NOMO-1 (cell line): ENCODE results near the gene COG5.

ENCODE experiments used
- DNase-seq, 2 experiments: peaks; one replicate each; lab custom pipeline; 2025; ENCODE audit not compliant: unreplicated experiment in 2 of 2; lab: John Stamatoyannopoulos, UW

The COG5 gene

DNA sequence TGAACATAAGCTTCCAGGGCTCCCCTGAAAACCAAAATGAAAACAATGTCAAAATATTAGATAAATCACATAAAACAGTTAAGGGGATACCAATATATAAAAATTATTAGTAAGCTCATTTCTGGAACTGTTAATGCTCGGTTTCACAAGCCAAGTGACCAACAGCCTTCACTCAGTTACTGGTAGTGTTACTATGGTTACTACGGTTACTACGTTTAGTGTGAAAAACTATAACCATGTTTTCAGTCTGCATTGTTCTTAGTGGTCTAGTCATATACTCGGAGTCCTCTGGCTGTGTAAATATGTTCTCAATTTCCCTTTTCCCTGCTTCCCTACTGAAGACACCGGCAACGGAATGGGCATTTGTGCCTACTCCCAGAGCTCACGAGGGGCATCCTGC, 360.1 kb downstream of the COG5 start:
- no peak for DNase-seq

DNA sequence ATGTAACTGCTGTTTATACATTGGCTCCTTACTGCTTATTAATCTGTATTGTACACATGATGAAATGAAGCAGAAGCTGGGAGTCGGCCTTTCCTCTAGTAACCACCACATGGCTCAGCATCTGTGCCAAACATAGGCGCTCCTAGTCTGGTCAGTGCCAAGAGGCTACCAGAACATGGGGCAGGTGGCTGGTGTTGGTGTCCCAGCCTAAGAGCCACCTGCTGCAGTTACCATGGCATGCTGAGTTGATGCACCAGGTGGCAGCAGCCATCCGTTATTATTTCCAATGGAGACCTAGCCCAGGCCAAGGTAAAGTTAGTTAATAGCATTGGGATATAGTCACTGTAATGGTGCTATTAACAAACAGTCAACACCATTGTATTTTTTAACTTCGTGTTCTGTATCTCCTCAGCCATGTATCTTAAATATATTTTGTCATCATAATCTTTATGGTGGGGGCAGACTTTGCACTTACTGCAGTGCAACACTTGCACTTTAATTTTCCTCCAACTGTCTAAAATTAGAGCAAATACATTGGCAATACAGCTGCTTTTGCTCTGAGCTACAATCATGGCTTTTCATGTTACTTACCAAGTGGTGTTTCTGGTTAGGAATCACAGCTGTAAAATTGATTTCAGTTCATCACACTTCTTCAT, 361.8 kb downstream of the COG5 start:
- no peak for DNase-seq

DNA sequence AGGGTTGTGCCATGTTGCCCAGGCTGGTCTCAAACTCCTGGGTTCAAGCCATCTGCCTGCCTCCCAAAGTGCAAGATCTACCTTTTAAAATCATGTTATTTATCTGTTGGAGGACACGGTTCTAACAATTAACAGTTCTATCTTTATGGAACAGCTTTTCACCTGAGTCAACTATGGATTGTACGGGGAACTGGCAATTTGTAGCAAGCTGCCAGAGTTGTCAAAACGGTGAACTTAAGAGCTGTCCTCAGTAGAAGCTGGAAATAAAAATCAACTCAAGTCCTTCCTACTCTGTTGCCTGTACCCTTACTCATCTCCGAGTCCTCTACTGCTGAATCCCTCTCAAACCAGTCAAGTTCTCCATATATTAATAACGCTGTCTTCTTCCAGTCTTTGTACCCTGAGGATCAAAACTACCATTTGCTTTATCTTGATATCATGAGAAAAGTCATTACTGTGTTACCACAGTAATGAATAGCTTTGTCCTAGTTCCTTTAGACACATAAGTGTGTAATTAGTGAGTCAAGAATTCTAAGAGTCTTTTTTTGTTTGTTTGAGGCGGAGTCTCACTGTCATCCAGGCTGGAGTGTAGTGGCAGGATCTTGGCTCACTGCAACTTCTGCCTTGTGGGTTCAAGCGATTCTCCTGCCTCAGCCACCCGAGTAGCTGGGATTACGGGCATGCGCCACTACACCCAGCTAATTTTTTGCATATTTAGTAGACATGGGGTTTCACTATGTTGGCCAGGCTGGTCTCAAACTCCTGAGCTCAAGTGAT, 366.7 kb downstream of the COG5 start:
- no peak for DNase-seq

DNA sequence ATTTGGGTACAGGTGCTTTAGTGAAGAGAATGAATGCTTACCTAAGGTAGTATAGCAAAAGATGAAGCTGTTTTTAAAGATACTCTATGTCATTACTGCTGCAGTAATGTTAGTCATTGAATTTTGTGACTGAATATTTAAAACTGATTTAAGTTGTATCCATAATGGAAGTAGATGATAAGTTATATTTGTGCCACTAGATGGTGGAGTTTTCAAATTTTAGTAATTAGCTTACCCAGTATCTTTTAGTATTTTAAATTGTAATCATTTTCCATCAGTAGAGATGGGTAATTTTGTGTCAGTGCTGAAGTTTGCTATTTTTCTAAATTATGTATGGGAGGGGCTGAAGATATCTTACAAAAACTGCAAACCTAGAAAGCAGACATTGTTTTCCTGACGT, 369.7 kb downstream of the COG5 start:
- no peak for DNase-seq

DNA sequence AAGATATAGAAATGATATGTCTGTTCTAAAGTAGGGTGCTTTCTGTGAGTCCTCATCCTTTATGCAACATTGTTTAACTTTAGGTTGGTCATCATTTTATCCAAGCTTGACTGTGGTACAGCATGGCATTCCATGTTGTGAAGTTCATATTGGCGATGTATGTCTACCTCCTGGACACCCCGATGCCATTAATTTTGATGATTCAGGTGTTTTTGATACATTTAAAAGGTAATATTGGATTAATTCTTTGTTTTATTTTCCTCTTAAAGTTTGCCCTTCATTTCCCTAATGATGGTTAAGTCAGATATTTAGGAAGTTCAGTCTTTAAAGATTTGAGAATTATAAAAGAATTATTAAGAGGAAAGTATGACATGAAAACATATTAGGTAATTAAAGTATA, 373.6 kb downstream of the COG5 start:
- DNase-seq = no peak

DNA sequence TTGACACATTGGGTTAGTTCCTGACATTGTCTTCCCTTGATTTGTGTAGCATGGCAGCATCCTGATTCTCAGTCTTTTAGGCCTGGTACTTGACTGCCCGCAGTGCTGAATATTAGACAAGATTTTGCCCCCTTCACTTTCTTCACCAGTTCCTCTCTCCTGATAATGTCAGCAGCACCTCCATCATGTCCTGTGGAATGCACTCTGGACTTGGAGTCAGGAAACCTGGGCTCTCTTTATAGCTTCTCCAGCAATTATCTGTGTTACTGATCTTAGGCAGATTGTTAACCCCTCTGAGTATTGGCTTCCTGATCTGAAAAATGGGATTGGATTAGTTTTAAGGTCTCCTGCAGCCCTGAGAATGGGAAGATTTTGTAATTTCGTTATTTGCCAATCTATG, 375.9 kb downstream of the COG5 start:
- DNase-seq = no peak

DNA sequence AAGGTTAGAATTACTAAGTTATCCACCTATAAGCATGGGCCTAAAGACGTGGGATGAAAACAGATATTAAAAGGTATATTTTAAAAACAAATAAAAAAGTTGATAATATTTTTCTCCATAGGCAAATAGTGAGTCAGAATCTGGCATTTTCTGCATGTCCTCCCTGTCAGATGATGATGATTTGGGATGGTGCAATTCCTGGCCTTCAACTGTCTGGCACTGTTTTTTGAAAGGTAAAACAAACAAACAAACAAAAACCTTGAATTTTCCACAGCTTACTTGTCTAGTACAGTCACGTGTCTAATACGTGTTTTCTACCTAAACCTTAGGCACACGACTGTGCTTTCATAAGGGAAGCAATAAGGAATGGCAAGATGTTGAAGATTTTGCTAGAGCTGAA, 377.5 kb downstream of the COG5 start:
- no peak for DNase-seq

DNA sequence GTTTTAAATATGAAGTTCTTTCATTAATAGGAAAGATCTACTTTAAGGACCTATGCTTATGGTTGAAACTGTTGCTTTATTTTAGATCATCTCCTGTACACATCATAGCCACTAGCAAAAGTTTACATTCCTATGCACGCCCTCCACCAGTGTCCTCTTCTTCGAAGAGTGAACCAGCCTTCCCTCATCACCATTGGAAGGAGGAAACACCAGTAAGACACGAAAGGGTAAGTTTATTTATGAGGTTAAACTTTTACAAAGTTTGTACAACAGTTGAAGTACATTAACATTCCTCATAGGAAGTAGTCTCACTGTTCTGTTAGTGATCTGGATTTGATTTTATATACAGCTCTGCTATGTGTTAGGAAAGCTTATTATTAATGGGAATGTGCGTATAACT, 378.0 kb downstream of the COG5 start:
- DNase-seq = no peak

DNA sequence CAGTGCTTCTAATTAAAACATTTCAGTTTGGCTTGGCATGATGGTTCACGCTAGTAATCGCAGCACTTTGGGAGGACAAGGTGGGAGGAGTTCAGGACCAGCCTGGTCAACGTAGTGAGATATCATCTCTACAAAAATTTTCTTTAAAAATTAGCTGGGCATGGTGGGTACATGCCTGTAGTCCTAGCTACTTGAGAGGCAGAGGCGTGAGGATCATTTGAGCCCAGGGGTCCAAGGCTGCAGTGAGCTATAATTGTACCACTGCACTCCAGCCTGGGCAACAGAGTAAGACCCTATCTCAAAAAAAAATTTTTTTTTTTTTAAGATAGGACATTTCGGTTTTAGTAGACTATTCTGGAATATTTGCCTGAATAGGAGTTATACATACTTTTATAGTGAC, 382.5 kb downstream of the COG5 start:
- no peak for DNase-seq

DNA sequence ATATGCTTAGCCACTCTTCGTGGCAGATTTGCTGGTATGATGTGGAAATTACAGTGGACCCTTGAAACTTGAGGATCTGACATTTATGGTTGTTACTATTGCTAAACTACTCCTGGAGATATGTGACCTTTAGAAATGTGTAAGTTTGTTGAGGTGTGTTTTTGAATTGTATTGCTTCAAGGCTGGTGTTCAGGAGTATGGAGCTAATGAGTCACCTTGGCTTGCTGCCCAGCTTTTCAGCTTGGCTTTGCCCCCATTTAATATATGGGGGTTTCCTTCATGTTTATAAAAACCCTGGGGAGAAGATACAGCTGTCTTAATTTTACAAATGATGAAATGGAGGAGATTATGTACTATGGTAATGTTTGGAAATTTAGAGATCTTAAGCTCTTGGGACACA, 383.3 kb downstream of the COG5 start:
- no peak for DNase-seq

DNA sequence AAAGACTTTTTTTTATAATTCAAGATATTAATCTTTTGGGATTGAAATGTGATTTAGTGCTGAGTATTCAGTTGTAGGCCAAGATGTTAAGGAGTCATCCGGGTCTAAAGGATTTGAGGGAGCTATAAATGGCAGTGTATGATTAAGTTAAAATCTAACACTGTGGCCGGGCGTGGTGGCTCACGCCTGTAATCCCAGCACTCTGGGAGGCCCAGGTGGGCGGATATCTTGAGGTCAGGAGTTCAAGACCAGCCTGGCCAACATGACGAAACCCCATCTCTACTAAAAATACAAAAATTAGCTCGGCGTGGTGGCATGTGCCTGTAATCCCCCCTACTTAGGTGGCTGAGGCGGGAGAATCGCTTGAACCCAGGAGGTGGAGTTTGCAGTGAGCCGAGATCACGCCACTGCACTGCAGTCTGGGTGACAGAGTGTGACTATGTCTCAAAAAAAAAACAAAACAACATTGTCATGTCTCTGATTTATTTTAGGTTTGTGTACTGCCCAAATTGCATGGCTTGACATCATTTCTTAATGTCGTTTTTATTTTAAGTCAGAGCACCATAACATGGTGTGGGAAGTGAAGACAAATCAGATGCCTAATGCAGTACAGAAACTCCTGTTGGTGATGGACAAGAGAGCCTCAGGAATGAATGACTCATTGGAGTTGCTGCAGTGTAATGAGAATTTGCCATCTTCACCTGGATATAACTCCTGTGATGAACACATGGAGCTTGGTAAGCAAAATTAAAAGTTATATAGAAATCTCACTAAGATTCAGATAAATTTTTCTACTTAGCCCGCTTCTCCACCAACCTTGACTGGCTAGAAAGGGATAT, 384.2 kb downstream of the COG5 start:
- no peak for DNase-seq

DNA sequence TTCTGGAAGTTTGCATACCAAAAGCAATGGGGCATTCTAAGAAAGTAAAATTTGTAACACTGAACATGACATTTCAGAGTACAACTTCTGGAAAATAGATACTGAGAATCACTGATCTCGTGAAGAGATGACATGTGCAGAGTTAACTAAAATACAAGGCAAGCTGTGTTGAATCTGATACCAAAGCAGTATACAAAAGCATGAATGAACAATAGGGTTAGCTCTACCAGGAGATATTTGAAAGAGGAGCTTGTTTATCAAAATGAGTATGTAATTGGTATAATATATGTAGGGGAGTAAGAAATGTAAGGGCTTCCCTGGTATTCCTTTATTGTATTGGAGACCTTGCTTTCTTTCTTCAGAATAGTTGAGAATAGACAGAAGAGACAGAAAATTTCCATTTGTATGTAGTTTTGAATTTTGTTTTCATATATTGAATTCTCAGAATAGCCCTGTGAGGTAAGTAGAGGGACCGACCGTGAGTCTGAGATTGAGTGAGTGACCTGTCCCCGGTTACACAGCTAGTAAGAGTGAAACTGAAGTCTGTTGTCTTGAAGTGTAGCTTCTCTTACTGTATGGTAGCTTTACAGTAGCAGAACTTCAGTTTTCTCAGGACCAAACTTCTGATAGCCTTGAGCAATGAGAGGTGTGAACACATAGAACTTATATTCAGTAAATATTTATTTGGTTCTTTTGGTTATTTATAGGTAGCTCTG, 389.9 kb downstream of the COG5 start:
- DNase-seq = no peak

DNA sequence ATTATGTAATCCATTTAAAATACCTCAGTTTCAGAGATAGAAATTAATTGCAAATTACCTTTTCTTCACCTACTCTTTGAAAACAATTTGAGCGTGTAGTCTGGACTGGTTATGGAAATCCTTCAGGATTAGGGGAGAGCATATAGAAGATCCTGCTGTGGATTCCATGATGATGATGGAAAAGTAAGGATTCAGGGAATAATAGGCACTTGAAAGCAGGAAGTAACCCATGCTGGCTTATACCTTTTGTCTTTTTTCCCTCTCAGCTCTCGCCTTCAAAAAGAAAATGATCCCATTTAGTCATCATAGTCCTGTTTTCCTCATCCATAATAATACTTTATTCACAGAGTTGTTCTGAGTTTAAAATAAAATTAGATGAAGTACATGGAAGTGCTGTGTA, 390.5 kb downstream of the COG5 start:
- no peak for DNase-seq

DNA sequence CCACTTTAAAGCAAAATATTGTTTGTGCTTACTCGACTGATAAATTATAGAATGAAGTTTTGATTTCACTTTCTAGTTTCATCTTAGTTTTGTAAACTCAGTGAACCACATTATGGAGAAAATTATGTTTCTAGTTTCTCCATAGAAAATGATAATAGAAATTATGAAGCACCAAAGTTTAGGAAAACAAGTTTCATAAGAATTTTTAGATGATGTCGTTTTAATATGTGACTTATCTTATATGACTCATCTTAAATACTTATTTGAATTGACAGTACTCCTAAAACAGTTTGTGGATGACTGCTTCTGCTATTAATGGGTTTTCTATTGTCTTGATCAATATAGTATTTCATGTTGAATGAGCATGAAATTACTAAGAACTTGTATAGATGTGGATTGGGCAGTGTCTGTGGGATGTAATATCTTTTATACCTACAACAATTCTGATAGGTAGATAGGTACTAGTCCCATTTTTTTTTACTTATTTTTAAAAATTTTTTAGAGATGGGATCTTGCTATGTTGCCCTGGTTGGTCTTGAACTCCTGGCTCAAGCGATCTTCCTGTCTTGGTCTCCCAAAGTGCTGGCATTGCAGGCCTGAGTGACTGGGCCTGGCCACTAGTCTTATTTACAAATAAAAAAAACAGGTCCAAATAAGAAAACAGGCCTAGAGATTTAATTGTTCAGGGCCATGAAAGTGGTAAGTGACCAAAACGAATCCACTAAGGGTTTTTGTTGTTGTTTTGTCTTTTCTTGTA, 391.3 kb downstream of the COG5 start:
- no peak for DNase-seq

DNA sequence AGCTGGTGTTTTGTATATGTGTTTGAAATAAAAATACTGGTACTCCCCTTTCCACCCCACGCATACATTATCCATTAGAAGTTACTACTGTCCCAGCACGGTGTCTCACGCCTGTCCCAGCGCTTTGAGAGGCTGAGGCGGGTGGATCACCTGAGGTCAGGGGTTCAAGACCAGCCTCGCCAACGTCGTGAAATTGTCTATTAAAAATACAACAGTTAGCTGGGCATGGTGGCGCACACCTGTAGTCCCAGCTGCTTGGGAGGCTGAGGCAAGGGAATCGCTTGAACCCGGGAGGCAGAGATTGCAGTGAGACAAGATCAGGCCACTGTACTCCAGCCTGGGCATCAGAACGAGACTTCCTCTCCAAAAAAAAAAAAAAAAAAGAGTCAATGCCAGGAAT, 392.2 kb downstream of the COG5 start:
- no peak for DNase-seq

DNA sequence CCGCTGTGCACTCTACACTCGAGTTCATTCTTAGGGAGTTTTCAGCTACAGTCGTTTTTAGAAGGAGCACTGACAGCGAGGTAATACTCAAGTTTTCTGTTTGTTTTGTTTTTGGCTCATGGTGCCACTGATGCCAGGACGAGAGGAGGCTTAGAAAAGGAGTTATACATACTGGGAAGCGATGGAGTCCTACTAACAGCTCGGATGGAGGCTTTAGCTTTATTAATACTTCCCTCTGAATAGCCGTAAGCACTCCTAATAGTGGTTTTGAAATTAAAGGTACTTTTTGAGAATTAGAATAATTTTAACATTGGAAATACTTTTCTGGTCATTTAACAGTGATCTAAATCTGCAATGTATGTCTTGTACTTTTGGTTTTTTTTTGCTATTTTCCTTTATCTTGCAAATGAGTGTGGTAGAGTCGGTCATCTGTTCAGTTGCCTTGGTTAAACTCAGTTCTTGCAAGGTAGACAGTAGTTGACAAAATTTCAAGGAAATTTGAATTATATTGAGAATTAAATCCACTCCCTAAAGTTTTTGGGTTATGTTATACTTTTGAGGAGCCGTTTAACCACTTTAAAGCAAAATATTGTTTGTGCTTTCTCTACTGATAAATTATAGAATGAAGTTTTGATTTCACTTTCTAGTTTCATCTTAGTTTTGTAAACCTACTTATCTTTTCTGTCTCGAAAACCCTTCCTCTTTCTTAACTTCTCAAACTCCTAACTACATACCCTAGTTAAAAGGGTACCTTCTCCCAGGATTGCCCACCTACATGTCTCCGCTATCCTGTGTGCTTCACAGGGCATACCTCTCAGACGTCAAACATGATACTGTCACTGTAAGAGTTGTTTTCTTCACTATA, 393.4 kb downstream of the COG5 start:
- peak in 1 of 2 experiments; percentile 15 for DNase-seq

DNA sequence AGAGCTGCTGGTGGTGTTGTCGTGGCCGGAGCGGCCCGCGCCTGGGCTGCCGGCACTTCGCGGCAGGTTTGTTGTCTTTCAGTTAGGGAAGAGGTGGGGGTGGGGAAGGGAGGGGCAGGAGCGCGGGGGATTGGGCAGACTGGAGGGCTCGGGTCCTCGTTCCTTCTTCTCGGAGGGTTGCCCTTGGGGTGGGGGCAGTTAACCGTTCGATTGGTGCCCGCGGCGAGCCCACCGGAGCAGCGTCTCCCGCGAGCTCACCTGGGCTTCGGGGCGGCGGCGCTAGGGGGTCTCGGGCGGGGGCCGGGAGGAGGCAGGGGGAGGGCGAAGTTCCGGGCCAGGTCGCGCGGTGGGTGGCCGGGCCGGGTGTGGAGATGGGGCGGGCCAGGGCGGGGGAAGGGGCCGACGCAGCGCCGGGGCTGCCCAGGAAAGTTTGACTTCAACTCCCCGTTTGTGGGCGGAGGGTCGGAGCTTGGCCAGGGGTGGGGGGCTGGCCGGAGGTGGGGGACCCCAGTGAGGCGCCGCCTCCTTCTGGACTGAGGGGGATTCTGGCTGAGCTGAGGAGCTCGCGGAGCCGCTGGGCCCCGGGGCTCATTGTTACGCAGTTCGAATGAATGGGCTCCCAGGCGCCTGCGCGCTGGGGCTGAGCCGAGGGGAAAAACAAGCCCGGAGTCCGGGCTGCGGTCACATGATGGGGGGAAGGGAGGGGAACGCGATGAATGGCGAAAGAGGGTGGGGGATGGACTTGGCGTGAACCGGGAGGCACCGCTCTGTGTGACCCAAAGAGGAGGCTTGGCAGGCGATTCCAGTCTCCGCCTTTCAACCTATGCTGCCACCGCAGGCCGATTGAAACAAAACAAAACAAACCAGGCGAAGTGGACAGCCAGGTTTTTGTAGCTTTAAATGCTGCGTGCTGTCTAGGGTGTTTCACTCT, 394.3 kb downstream of the COG5 start:
- peak; percentile 57 to 86 for DNase-seq
